SK-N-SH (cell line): ENCODE data around the gene FAM120B.

Experiments used
- CTCF ChIP-seq: fragments of 200-600 bp; sonication (generic); IDR thresholded peaks from 2 replicates; pipeline ENCODE4 v1.6.1; 2017; ENCODE audit warnings: antibody characterized with exemption, mild to moderate bottlenecking, moderate library complexity
- FOXM1 ChIP-seq: IDR thresholded peaks from 2 replicates; pipeline ENCODE4 v1.4.0; 2012; ENCODE audit warnings: low read depth, mild to moderate bottlenecking
- GATA2 ChIP-seq: sonication (generic); formaldehyde crosslinking; IDR thresholded peaks from 2 replicates; pipeline ENCODE4 v1.5.0; 2020; ENCODE audit warnings: mild to moderate bottlenecking, missing genetic modification reagents
- POLR2AphosphoS5 ChIP-seq: IDR thresholded peaks from 2 replicates; pipeline ENCODE4 v1.6.1; 2012; ENCODE audit warnings: low read depth, low read length
- TAF1 ChIP-seq: IDR thresholded peaks from 2 replicates; pipeline ENCODE4 v1.6.1; 2012; ENCODE audit warnings: low read depth, mild to moderate bottlenecking, low read length, moderate library complexity, borderline replicate concordance
- USF2 ChIP-seq: fragments of 150-350 bp; IDR thresholded peaks from 2 replicates; pipeline ENCODE4 v1.6.1; 2017; ENCODE audit warnings: antibody characterized with exemption, low read length, low read depth, borderline replicate concordance

GRCh38 chr6:170404697-170405096, 98.1 kb downstream of the FAM120B start:
- TF ChIP-seq POLR2AphosphoS5 (no peak), TAF1 (no peak), FOXM1 (no peak), USF2 (no peak), GATA2 (CRISPR knock-in tag) (no peak), CTCF (no peak)
